Measurements from ENCODE around the gene FYCO1.

FYCO1 gene

DNA sequence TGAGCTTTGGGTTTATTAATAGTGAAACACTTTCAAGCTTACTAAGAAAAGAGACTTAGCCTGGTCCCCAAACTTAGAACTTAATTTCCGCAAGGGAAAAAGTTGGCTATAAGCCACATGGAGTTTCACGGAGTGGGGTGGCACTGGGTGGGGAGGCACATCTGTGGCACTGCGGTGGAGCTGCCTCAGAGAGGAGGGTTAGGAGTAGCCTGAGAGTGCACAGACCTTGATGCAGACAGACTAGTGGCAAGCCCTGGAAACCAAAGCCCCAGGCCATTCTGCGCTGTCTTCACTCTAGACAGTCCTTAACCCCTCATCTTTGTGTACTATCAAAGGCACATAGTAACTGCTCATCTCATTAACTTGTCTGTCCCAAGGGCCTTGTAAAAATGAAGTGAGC is 30.4 kb downstream of the FYCO1 start:
- no peak for DNase-seq (ENCODE audit: low read depth in 2 of 3, low spot score in 2 of 3)

DNA sequence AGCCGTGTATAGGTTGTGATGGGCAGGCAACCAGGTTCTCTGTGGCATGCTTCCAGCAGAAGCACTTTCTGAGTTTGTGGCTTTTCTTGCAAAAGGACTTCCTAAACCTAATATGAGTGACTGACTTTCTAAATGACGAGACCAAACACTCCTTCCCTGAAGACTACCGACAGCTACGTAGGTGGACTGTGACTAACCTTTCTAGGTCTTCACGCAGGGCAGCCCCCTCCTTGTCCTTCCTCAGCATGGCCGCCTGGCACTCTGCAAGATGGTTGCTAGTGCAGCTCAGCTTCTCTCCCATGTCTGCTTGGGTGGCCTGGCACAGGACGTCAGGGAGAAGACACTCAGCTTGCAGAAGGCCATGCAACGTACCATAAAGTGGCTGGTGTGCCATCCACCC is 31.5 kb downstream of the FYCO1 start:
- no peak for DNase-seq (ENCODE audit: low read depth in 2 of 3, low spot score in 2 of 3)

DNA sequence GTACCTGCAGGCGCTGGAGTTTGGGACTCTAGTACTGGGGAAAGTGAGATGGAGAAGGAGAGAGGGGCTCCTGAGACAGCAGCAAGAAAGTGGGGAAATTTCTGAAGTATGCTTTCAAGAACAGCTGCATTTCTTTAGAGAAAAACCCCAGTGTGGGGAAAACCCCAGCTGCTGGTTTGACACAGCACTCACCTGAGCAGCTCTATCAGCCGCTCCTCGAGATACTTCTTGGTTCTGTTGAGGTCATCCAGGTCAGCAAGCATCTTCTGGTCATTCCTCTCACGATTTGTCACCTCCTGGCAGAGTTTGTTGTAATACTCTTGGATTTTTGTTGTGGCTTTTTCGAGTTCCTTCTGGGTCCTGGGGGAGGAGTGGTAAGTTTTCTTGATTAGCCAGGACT is 33.6 kb downstream of the FYCO1 start:
- no peak for DNase-seq (ENCODE audit: low read depth in 2 of 3, low spot score in 2 of 3)

DNA sequence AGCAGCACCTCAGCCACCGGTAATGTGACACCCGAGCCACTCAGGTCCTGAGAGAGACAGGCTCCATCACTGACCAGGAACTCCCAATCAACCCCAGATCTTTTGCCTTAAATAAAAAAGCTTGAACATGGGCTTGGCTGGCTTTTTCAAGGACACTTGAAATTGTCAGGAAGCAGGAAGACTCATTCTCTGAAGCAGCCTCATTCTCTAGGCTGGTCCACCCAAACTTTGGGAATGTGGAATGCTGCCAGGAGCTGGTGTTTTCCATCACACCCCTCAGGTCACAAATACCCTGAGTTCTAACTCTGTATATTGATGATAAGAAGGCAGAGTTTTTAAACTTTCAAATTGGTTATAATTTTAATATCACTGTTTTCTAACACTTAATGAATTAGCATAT is 35.3 kb downstream of the FYCO1 start:
- DNase-seq (ENCODE audit: low read depth in 2 of 3, low spot score in 2 of 3) = no peak

DNA sequence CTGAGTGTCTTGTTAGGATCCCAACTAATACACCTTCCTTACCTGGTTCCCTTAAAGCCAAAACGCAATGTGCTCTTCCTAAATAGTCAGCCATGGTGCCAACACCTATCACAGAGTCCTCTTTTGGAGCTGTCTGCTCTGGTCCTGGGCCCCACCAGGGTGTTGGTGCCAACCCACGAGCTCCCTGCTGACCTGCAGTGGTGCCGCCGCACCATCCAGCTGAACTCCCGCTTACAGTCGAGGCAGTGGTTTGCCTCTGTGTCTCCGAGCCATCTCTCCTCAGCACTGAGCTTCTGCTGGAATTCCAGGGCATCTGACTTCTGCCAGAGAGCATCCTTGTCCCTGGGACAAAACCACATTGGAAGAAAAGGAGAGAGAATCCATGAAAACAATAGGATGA is 36.4 kb downstream of the FYCO1 start:
- DNase-seq (ENCODE audit: low read depth in 2 of 3, low spot score in 2 of 3) = no peak

DNA sequence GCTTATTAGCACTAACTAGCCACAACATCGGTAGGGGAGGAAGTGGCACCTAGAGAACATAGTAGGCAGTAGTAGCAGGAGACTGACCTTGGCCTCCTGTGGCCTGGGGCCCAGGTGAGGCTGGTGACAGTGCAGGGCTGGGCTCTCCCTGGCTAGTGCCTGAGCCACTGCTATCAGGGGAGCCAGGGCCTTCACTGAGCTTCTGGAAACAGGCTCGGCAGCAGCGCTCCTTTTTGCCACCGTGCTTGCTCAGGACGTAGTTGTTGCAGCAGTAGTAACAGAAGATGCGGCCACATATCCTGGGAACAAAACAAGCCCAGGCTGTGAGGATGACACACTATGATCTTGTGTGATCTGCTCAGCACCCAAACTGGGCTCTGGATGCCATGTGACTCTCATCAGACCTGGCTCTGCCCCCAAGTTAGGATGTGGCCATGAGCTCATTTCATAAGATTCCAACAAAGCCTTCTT is 37.3 kb downstream of the FYCO1 start:
- no peak for DNase-seq (ENCODE audit: low read depth in 2 of 3, low spot score in 2 of 3)

DNA sequence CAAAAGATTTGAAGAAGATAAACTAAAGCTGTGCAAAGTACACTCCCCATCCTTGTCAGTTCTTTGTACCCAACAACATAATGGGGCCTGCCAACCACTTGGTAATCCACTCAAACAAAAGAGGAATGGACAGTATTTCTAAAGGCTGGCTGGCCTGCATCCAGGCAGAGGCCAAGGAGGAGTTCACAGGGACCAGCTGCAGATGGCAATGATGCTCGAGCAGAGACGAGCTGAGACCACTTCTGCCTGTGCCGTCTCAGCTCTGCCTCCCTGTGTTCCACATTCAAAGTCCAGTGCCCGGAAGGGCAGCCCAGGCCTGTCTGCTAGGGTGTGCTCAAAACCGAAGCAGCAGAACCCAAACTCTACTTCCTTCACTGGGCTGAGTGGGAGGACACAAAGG is 38.0 kb downstream of the FYCO1 start:
- no peak for DNase-seq (ENCODE audit: low read depth in 2 of 3, low spot score in 2 of 3)

DNA sequence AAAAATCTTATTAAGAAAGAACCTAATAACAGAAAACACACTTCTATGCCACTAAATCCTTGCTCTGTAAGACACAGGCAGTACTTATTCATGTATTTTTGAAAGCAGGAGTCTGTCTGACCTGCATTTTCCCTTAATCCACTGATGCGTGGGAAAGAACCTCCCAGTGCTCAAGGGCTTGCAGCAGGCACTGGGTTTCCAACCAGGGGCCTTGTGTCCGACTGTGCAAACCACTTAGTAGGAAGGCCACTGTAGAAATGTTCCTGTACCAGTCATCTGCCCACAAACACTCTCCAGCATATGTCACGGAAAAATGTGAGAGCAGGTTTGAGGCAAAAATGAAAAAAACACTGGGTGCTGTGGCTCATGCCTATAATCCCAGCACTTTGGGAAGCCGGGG is 39.9 kb downstream of the FYCO1 start:
- DNase-seq (ENCODE audit: low read depth in 2 of 3, low spot score in 2 of 3) = no peak

DNA sequence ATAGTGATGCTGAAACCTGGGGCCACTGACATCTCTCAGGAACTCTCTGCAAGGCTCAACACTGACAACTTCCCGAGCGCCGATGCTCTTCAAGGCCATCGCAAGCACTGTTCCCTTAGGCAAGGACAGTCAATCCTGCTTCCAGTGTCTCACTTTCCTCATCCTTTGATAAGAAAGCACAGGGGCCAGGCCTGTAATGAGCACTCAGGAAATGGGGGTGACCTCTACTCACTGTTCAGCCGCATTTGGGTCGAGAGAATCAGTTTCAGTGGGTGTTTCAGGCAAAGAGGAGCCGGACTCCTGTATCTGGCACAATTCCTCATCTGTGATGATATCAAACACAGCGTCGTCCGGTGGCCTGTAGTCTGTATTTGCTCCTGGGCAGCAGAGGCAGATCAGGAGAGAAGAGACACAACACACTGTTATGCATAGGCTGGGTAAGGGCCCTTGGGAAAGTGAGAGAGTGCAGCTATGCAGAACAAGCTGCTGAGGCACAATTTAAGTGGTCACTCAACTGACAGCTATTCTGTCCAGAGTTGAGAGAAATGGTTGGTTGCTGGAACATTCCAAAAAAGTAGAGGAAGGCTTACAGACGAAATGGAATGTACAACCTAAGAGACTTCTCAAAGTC is 40.5 kb downstream of the FYCO1 start:
- DNase-seq (ENCODE audit: low read depth in 2 of 3, low spot score in 2 of 3) = no peak

DNA sequence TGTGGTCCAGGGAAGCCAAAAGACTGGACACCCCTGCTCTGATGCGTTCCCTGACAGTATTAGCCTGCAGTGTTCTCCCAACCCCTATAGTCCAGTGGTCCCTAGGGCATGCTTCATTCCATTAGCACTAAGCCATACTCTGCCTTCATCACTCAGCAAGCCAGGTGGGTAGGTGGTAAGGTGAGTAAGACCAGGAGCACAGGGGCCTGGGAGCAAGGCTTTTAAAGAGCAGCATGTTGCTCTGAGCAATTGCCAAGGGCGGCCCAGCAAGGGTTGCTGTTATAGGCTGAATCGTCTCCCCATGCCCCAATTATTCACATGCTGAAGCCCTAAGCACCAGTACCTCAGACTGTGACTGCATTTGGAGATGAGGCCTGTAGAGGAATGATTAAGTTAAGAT is 41.3 kb downstream of the FYCO1 start:
- no peak for DNase-seq (ENCODE audit: low read depth in 2 of 3, low spot score in 2 of 3)

DNA sequence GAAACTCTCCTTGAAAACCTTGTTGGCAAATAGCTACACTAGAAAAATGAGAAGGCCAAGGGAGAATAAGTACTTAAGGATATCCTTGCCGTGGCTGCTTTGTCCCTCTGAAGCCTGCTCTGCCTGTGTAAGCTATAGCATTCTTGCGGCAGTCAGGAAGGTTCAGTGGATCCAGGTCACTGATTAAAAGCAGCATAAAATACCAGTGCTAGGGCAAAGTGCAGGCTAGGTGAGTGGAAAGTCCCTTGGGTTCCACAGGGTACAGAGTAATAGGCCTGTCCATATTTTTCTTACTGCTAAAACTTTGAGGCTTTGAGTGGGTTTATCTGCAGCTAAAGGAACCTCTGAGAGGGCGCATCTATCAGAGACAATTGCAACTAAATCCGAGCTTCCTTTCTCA is 42.1 kb downstream of the FYCO1 start:
- no peak for DNase-seq (ENCODE audit: low read depth in 2 of 3, low spot score in 2 of 3)

DNA sequence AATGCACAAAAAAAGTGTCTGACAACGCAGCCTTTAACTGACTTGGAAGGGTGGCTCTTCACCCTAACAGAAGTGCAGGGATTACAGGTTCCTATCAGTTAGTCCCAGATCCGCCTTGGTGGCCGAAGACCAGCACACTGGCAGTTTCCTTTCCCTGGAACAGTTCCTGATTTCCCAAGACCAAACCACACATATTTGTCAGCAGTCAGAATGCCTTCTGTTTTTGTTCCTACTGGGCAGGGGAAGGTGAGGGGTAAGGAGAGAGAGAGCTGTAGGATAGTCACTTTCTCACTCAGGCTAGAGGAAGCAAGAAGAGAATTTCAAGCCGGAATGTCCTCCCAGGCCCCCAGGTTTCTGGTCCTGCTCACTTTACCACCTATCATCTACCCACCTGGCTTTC is 43.2 kb downstream of the FYCO1 start:
- no peak for DNase-seq (ENCODE audit: low read depth in 2 of 3, low spot score in 2 of 3)

DNA sequence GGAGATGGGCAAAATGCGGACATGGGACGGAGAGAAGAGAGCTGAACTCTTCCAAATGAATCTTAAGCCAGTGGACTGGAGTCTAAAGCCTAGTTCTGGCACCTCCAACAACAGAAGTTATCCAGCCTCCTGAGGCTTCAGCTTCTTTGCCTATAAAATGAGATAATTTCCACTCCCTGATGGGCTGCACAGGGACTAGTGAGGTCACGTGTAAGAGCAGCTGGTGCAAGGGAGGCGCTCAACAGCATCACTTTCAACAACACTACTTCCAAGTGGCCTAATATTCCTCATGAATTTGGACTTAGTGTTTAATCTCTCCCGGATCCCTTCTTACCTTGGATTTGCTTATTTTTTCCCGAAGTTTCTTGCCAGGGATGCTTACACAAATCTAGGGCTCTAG is 43.7 kb downstream of the FYCO1 start:
- DNase-seq (ENCODE audit: low read depth in 2 of 3, low spot score in 2 of 3) = no peak

DNA sequence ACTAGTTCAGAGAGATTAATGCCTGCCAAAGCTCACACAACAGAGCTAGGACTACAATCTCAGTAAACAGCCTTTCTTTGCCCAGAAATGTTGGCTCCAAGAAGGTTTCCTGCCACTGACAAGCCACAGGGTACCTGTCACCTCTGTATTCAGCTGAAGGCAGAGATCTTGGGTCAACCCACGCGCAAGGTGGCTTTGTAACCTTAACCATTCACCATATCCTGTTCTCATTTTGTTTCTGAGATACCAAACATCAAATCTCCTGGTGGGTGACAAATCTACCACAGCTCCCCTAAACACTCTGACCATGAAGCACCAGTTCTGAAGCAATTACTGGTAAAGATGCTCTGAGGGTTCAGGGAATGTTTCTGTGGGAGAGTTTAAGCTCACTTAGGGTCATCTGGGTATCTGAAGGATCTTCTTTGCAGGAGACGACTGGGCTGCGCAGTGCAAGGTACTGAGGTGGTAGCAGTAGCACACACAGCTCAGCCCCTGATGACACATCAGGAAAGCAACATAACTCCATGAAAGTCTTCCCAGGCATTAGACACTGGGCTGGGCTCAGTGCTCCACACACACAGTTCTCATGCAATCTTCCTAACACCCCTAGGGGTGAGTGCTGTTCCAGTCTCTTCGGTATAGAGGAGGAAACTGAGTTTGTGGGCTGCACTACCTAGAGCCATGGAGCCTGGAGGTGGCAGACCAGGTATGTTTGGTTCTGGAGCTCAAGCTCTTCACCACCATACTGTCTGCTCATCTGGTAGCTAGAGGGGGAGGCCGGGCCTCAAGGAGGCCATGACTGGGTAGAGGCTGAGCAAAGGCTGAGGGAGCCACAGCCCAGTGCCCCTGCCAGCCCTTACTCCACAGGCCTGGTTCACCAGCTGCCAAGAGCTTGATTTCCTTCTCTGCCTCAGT is 44.7 kb downstream of the FYCO1 start:
- no peak for DNase-seq (ENCODE audit: low read depth in 2 of 3, low spot score in 2 of 3)

DNA sequence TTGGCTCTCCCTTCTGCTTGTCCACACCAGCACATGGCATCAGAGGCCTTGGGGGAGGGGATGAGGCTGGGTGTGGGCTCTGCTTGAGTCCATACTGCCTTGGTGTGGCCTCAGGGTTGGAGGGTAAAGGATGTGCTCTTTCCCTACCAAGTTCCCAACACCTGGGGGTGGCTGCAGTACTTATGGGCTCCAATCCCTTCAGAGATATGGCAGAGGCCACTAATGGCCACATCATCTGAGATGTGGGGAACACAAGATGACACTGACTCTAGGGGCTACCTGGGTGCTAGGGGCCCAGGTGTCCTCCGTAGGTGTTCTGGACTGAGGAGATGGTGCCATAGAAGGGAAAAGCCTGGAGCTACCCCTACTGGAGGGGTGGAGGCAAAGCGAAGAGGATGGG is 45.5 kb downstream of the FYCO1 start:
- DNase-seq (ENCODE audit: low read depth in 2 of 3, low spot score in 2 of 3) = no peak

DNA sequence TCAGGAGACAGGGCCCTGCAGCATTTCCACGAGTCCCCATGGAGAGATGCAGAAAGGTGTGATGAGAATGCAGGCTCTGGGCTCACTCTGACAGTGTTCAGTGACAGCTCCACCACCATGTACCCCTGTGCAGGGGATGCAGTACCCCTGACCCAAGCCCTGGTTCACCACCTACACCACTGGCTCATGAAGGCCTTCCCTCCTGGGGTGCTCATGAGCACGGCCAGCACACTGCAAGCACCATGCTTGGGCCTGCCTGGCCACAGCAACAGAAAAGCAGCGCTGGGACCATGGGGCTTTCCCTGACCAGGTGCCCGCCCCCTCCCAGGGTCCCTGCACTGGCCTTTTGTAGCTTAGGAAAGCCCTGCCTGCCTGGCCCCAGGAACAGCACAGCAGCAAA is 46.2 kb downstream of the FYCO1 start:
- no peak for DNase-seq (ENCODE audit: low read depth in 2 of 3, low spot score in 2 of 3)

DNA sequence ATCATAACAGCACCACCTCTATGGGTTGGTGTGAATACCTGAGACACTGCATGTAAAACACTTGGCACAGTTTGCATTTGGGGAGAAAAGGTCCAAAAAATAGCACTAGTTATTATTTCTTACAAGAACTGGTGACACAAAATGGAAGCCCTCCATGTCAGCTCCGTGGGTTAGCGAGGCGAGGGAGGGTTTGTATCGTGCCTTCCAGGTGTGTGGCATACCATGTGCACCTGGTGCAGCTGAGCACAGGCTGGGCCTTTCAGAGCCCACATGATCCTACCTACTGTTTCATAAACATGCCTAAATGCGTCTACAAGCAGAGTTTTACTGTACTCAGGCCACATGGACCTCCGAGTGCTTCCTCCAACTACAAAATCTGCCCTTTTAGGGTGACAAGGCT is 46.7 kb downstream of the FYCO1 start:
- DNase-seq (ENCODE audit: low read depth in 2 of 3, low spot score in 2 of 3) = no peak

DNA sequence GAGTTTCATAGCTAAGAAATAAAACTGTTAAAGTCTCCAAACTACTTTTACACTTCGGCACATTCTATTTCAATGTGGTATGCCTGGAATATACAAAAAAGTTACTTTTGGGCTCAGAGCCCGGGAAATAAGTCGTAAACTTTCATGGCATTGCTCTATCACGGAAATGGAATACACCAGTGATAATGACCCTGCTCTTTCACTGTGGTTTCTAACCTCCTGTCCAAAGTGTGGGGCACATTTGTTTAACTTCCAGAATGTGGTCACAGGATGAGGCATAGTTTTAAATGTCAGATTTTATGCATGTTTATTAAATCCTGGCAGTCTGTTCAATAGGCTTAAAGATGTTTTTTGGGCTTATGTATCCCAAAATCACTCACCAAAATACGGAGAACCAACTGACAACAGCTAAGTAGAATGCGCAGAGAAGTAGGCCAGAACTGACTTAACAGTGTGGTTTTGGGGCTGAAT is 47.3 kb downstream of the FYCO1 start:
- DNase-seq (ENCODE audit: low read depth in 2 of 3, low spot score in 2 of 3) = no peak

DNA sequence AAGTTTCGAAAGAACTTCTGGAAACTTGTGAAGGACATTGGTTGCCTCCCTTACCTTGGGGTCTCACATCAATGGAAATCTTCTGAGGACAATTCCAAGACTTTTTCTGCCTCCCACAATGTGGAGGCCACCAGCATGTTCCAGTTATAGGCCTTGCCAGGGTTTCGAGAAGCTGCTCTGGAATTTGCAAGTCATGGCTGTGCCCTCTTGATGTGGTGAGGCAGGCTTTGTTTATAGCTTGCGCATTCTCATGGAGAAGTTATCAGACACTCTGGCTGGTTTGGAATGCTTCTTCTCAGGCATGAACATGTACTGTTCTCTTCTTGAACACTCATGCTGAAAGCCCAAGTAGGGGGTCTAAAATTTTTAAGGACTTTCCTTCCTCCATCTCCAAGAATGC is 48.3 kb downstream of the FYCO1 start:
- DNase-seq (ENCODE audit: low read depth in 2 of 3, low spot score in 2 of 3) = no peak

DNA sequence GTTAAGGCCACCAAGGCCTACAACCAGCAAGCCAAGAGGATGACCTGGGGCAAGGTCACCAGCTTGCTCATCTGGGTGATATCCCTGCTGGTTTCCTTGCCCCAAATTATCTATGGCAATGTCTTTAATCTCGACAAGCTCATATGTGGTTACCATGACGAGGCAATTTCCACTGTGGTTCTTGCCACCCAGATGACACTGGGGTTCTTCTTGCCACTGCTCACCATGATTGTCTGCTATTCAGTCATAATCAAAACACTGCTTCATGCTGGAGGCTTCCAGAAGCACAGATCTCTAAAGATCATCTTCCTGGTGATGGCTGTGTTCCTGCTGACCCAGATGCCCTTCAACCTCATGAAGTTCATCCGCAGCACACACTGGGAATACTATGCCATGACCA is 48.7 kb downstream of the FYCO1 start:
- no peak for DNase-seq (ENCODE audit: low read depth in 2 of 3, low spot score in 2 of 3)

DNA sequence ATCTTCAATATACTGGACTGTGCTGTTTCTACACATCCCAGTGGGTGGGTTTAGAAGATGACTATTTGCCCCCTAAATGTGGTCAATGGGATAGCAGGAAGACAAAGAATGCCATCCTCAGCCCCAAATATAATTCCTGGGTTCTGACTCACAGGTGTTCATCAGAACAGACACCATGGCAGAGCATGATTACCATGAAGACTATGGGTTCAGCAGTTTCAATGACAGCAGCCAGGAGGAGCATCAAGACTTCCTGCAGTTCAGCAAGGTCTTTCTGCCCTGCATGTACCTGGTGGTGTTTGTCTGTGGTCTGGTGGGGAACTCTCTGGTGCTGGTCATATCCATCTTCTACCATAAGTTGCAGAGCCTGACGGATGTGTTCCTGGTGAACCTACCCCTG is 49.3 kb downstream of the FYCO1 start:
- no peak for DNase-seq (ENCODE audit: low read depth in 2 of 3, low spot score in 2 of 3)

DNA sequence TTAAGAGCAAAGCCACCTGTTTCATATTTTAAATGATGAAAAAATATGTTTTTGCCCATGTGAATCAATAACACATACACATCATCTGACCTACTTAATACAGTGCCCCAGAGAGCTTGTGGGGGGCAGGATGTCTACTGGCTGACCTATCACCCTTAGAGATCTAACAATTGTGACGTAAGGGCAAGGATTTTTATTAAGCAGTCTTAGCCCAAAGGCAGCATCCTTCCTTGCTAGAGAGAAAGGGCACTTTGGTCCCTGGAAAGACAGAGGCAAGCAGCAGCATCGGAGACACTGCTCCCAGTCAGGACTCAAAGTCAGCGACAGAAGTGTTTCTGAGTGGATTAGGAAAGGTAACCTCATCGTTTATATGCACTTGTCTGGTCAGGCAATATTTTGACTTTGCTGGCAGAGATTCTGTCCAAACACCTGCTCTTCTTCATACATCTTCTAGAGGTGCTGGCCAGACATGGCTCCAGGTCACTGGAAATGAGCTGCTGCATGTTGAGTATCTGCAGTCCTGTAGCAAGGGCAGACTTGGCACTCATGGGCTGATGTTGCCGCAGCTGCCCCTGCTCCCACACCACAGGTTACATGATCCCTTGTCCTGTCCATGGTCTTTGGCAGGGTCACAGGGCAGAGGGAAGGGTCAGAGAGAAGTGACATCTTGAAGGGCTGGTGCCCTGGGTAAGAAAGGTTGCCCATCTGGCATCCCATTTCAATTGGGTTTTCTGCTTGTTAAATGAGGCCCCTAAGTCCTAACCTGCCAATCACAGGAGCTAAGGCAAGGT is 50.6 kb downstream of the FYCO1 start:
- DNase-seq (ENCODE audit: low read depth in 2 of 3, low spot score in 2 of 3) = no peak

Measured in activated CD8-positive, alpha-beta memory T cell treated with anti-CD3 and anti-CD28 coated beads for 48 hours (primary cell).